GM12878 (cell line): Measurements from ENCODE around the gene EIF5A.

Experiments
- CHD2 ChIP-seq: IDR thresholded peaks from 2 replicates; pipeline ENCODE4 v1.6.1; 2011; ENCODE audit warnings: low read depth, low read length, improper control_type of control experiment, borderline replicate concordance
- CREB1 ChIP-seq: IDR thresholded peaks from 2 replicates; pipeline ENCODE4 v1.6.1; 2012; ENCODE audit warnings: low read depth, mild to moderate bottlenecking, inconsistent platforms
- PAX8 ChIP-seq: fragments of 450-650 bp; IDR thresholded peaks from 2 replicates; pipeline ENCODE4 v1.6.1; 2017; ENCODE audit warnings: mild to moderate bottlenecking, moderate library complexity
- POLR2A ChIP-seq: IDR thresholded peaks from 2 replicates; pipeline ENCODE4 v1.6.1; 2011; ENCODE audit warnings: low read depth, mild to moderate bottlenecking, low read length
- RBBP5 ChIP-seq: fragments of 200-600 bp; sonication (generic); conservative IDR thresholded peaks from 2 replicates; pipeline ENCODE4 v1.6.1; 2016
- SIN3A ChIP-seq: IDR thresholded peaks from 2 replicates; pipeline ENCODE4 v1.6.1; 2012; ENCODE audit warnings: low read depth, low read length, improper control_type of control experiment
- ZBED1 ChIP-seq: IDR thresholded peaks from 2 replicates; pipeline ENCODE4 v1.6.1; 2016; ENCODE audit warnings: borderline replicate concordance
- ZNF24 ChIP-seq: fragments of 450-650 bp; IDR thresholded peaks from 2 replicates; pipeline ENCODE4 v1.6.1; 2017; ENCODE audit warnings: antibody characterized with exemption, mild to moderate bottlenecking
- ZNF384 ChIP-seq: IDR thresholded peaks from 2 replicates; pipeline ENCODE4 v1.6.1; 2012; ENCODE audit warnings: low read depth, mild to moderate bottlenecking, low read length, improper control_type of control experiment, borderline replicate concordance
- TF ChIP-seq, protein P1 (sequence below): IDR thresholded peaks from 2 replicates; pipeline ENCODE4 v1.6.1; 2012; ENCODE audit warnings: mild to moderate bottlenecking, low read depth, low read length
- TF ChIP-seq, protein P2 (sequence below): IDR thresholded peaks from 2 replicates; pipeline ENCODE4 v1.6.1; 2012; ENCODE audit warnings: low read depth, low read length, improper control_type of control experiment
- TF ChIP-seq, protein P3 (sequence below), 3 experiments: IDR thresholded peaks in 2 of 3; conservative IDR thresholded peaks in 1 of 3; 2 replicates each; pipeline ENCODE4 v1.5.1; 2011; ENCODE audit warnings: low read depth in 3 of 3, low read length in 3 of 3, mild to moderate bottlenecking in 3 of 3, control low read depth in 2 of 3, moderate library complexity in 2 of 3, inconsistent platforms in 1 of 3, mixed read lengths in 1 of 3; ENCODE audit not compliant: control insufficient read depth in 2 of 3, insufficient read depth in 1 of 3; ENCODE audit errors: extremely low read depth in 1 of 3

DNA sequence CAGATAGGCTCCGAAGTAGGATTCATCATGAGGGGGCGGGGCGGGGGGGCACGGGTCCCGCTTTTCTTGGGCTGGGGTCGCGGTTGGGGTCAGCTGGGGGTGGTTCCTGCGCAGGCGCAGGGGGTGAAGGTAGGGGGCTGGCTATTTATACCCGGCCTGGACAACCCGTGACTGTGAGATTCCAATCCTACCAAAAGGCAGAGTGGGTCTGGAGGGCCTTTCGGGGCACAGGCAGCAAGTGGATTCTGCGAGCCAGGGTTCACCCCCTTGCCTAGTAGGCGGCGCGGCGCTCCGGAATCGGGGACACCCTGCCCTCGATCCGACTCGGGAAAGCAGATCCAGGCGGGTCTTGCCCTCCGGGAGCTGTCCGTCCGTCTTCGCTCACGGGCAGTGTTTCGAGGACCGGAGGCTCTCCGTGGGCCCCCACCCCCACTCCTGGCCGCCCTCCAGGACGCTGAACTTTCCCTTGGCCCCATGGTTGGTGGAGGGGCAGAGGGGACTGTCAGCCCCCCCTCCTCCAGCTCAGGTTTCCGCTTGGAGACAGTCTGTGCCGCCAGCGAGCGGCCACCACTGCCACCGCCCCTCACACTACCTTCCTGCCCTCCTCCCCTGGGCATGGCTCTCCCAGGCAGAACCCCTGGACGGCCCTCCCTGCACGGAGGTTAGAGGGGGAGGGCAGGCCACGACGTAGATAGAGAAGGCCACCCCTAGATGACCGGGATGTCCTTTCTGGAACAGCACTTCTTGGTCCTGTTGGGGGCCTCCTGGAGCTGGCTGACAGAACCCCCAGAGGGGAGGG lies 25.3 kb upstream of the EIF5A start:
- no peak for TF ChIP-seq CREB1
- TF ChIP-seq, protein P1, sequence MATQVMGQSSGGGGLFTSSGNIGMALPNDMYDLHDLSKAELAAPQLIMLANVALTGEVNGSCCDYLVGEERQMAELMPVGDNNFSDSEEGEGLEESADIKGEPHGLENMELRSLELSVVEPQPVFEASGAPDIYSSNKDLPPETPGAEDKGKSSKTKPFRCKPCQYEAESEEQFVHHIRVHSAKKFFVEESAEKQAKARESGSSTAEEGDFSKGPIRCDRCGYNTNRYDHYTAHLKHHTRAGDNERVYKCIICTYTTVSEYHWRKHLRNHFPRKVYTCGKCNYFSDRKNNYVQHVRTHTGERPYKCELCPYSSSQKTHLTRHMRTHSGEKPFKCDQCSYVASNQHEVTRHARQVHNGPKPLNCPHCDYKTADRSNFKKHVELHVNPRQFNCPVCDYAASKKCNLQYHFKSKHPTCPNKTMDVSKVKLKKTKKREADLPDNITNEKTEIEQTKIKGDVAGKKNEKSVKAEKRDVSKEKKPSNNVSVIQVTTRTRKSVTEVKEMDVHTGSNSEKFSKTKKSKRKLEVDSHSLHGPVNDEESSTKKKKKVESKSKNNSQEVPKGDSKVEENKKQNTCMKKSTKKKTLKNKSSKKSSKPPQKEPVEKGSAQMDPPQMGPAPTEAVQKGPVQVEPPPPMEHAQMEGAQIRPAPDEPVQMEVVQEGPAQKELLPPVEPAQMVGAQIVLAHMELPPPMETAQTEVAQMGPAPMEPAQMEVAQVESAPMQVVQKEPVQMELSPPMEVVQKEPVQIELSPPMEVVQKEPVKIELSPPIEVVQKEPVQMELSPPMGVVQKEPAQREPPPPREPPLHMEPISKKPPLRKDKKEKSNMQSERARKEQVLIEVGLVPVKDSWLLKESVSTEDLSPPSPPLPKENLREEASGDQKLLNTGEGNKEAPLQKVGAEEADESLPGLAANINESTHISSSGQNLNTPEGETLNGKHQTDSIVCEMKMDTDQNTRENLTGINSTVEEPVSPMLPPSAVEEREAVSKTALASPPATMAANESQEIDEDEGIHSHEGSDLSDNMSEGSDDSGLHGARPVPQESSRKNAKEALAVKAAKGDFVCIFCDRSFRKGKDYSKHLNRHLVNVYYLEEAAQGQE: no peak
- TF ChIP-seq RBBP5: no peak
- TF ChIP-seq ZBED1: no peak
- TF ChIP-seq, protein P2, sequence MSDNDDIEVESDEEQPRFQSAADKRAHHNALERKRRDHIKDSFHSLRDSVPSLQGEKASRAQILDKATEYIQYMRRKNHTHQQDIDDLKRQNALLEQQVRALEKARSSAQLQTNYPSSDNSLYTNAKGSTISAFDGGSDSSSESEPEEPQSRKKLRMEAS: no peak
- TF ChIP-seq PAX8: no peak
- TF ChIP-seq POLR2A: no peak
- TF ChIP-seq CHD2: no peak
- no peak for TF ChIP-seq ZNF24
- TF ChIP-seq, protein P3, sequence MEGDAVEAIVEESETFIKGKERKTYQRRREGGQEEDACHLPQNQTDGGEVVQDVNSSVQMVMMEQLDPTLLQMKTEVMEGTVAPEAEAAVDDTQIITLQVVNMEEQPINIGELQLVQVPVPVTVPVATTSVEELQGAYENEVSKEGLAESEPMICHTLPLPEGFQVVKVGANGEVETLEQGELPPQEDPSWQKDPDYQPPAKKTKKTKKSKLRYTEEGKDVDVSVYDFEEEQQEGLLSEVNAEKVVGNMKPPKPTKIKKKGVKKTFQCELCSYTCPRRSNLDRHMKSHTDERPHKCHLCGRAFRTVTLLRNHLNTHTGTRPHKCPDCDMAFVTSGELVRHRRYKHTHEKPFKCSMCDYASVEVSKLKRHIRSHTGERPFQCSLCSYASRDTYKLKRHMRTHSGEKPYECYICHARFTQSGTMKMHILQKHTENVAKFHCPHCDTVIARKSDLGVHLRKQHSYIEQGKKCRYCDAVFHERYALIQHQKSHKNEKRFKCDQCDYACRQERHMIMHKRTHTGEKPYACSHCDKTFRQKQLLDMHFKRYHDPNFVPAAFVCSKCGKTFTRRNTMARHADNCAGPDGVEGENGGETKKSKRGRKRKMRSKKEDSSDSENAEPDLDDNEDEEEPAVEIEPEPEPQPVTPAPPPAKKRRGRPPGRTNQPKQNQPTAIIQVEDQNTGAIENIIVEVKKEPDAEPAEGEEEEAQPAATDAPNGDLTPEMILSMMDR (IDR thresholded peaks at IDR 0.05 in 2 of 3, conservative IDR thresholded peaks at IDR 0.05 in 1 of 3; ENCODE audit: control insufficient read depth in 2 of 3, extremely low read depth in 1 of 3, insufficient read depth in 1 of 3, low read depth in 3 of 3, low read length in 3 of 3): no peak
- TF ChIP-seq ZNF384: no peak
- TF ChIP-seq SIN3A: no peak
